GM12865 (cell line): ENCODE measurements around the gene USH1G.
"Not testable (repeated sequence)": the region's sequence is repeated elsewhere in the genome, so short reads cannot be mapped to it uniquely, and the experiment has no call there.

Experiments
- DNase-seq: peaks from one replicate; pipeline ENCODE4 v3.0.0; 2010; ENCODE audit warnings: low read depth
- H3K4me3 ChIP-seq: 2 replicates; pipeline ENCODE4 v1.5.1; 2011; ENCODE audit warnings: mild to moderate bottlenecking, low read depth, low read length, control low read depth
- CTCF ChIP-seq: IDR thresholded peaks from 2 replicates; pipeline ENCODE4 v1.5.1; 2011; ENCODE audit warnings: low read length, control low read depth, low read depth, inconsistent platforms; ENCODE audit not compliant: insufficient read depth; ENCODE audit errors: missing control alignments

USH1G gene

GRCh38 chr17:74916136-74916850 is 6.8 kb downstream of the USH1G start:
- no peak for TF ChIP-seq CTCF
- no peak for DNase-seq

GRCh38 chr17:74911423-74911822 is 11.6 kb downstream of the USH1G start:
- not testable (repeated sequence) for H3K4me3 ChIP-seq, DNase-seq

More at GRCh38 chr17:74916136-74916850, 6.8 kb downstream of the USH1G start:
- no peak overlapping the region for H3K4me3 ChIP-seq

- not testable (repeated sequence) for DNase-seq, H3K4me3 ChIP-seq
Observed at GRCh38 chr17:74909097-74909496, 14.0 kb downstream of the USH1G start.

GRCh38 chr17:74907012-74907411 is 16.0 kb downstream of the USH1G start:
- no peak overlapping the region for H3K4me3 ChIP-seq
- TF ChIP-seq CTCF, result no peak
- DNase-seq, result no peak

- DNase-seq, H3K4me3 ChIP-seq: not testable (repeated sequence)
Observed at GRCh38 chr17:74906214-74906793, 16.8 kb downstream of the USH1G start.

GRCh38 chr17:74904687-74905409 is 18.2 kb downstream of the USH1G start:
- no peak for DNase-seq
- H3K4me3 ChIP-seq, result no peak overlapping the region
- no peak for TF ChIP-seq CTCF

GRCh38 chr17:74903671-74904070 is 19.4 kb downstream of the USH1G start:
- no peak for TF ChIP-seq CTCF
- H3K4me3 ChIP-seq, result no peak overlapping the region
- no peak for DNase-seq

- H3K4me3 ChIP-seq, result no peak overlapping the region
- TF ChIP-seq CTCF, result no peak
- DNase-seq, result no peak
Observed at GRCh38 chr17:74903034-74903433, 20.0 kb downstream of the USH1G start.
